Activated CD8-positive, alpha-beta memory T cell treated with anti-CD3 and anti-CD28 coated beads, Interleukin-2, amount 50 U/mL, for 1 hour (primary cell): ENCODE data around the gene LPCAT4.
"Not testable (repeated sequence)": the region's sequence is repeated elsewhere in the genome, so short reads cannot be mapped to it uniquely, and the experiment has no call there.

Experiments
- DNase-seq: peaks from one replicate; pipeline ENCODE4 v3.0.0-alpha.2; 2020; ENCODE audit errors: extremely low read depth

The LPCAT4 gene

GRCh38 chr15:34367101-34368081 is at the start of gene LPCAT4:
Gene LPCAT4, minus strand, starts transcription at chr15:34367196. Its CDS starts 96 bp downstream, at chr15:34367100.
- peak; percentile 73 for DNase-seq

- DNase-seq = not testable (repeated sequence)
Measured at GRCh38 chr15:34409511-34409910, 42.5 kb upstream of the LPCAT4 start.

GRCh38 chr15:34408973-34409372 is 42.0 kb upstream of the LPCAT4 start:
- DNase-seq = not testable (repeated sequence)

- not testable (repeated sequence) for DNase-seq
Measured at GRCh38 chr15:34403899-34404298, 36.9 kb upstream of the LPCAT4 start.

GRCh38 chr15:34403160-34403598 is 36.2 kb upstream of the LPCAT4 start:
- DNase-seq = not testable (repeated sequence)

GRCh38 chr15:34397637-34398259 is 30.8 kb upstream of the LPCAT4 start:
- DNase-seq = not testable (repeated sequence)

- DNase-seq = not testable (repeated sequence)
Measured at GRCh38 chr15:34392981-34393380, 26.0 kb upstream of the LPCAT4 start.

GRCh38 chr15:34389594-34390086 is 22.6 kb upstream of the LPCAT4 start:
- not testable (repeated sequence) for DNase-seq

- DNase-seq = not testable (repeated sequence)
Measured at GRCh38 chr15:34381829-34382521, 15.0 kb upstream of the LPCAT4 start.

- not testable (repeated sequence) for DNase-seq
Measured at GRCh38 chr15:34380491-34380890, 13.5 kb upstream of the LPCAT4 start.

- no peak for DNase-seq
Measured at GRCh38 chr15:34376856-34377255, 9.9 kb upstream of the LPCAT4 start.

GRCh38 chr15:34375541-34375940 is 8.5 kb upstream of the LPCAT4 start:
- not testable (repeated sequence) for DNase-seq

- no peak for DNase-seq
Measured at GRCh38 chr15:34374816-34375215, 7.8 kb upstream of the LPCAT4 start.

- no peak for DNase-seq
Measured at GRCh38 chr15:34373951-34374350, 7.0 kb upstream of the LPCAT4 start.

GRCh38 chr15:34370643-34371042 is 3.6 kb upstream of the LPCAT4 start:
- no peak for DNase-seq

- DNase-seq = no peak
Measured at GRCh38 chr15:34370129-34370528, 3.1 kb upstream of the LPCAT4 start.

GRCh38 chr15:34366271-34367065 is 528 bp downstream of the LPCAT4 start:
- DNase-seq = no peak

- no peak for DNase-seq
Measured at GRCh38 chr15:34365836-34366235, 1.2 kb downstream of the LPCAT4 start.

- DNase-seq = no peak
Measured at GRCh38 chr15:34365091-34365825, 1.7 kb downstream of the LPCAT4 start.

GRCh38 chr15:34364041-34364440 is 3.0 kb downstream of the LPCAT4 start:
- DNase-seq = no peak
